Endodermal cell (in vitro differentiated cells): ENCODE data around the gene GPRC5B. TPM values are rescaled to one million over a fixed set of nuclear protein-coding genes. Genes with fewer than 3 reads are reported as not detected.

Experiments
- DNase-seq: peaks from one replicate; pipeline ENCODE4 v3.0.0-alpha.2; 2017
- H3K27ac ChIP-seq: 2 replicates; pipeline ENCODE4 v1.5.1; 2013; ENCODE audit warnings: mild to moderate bottlenecking, low read depth, low read length, moderate library complexity
- H3K27me3 ChIP-seq: 2 replicates; pipeline ENCODE4 v1.6.1; 2013; ENCODE audit warnings: mild to moderate bottlenecking, low read length, moderate library complexity; ENCODE audit not compliant: insufficient read depth, control insufficient read depth, poor library complexity, severe bottlenecking
- H3K36me3 ChIP-seq: 2 replicates; pipeline ENCODE4 v1.7.0; 2013; ENCODE audit warnings: mild to moderate bottlenecking, low read length, moderate library complexity; ENCODE audit not compliant: control insufficient read depth, insufficient read depth
- H3K4me1 ChIP-seq: one replicate; pipeline ENCODE4 v1.7.0; 2013; ENCODE audit warnings: low read length; ENCODE audit not compliant: control insufficient read depth, insufficient read depth
- H3K4me3 ChIP-seq: 2 replicates; pipeline ENCODE4 v1.5.1; 2013; ENCODE audit warnings: mild to moderate bottlenecking, low read length, moderate library complexity
- H3K9ac ChIP-seq: 2 replicates; pipeline ENCODE4 v1.6.1; 2013; ENCODE audit warnings: mild to moderate bottlenecking, low read length, moderate library complexity; ENCODE audit not compliant: poor library complexity, severe bottlenecking; ENCODE audit errors: extremely low read depth
- H3K9me3 ChIP-seq: 2 replicates; pipeline ENCODE4 v1.6.1; 2013; ENCODE audit warnings: mild to moderate bottlenecking, low read length, moderate library complexity; ENCODE audit not compliant: control insufficient read depth
- H3K27ac Mint-ChIP-seq: 2 replicates; pipeline ENCODE4 v1.8.0; 2020; ENCODE audit warnings: mixed read lengths
- H3K27me3 Mint-ChIP-seq: 2 replicates; pipeline ENCODE4 v1.8.0; 2021; ENCODE audit warnings: mild to moderate bottlenecking, mixed read lengths; ENCODE audit not compliant: insufficient read depth
- H3K36me3 Mint-ChIP-seq: 2 replicates; pipeline ENCODE4 v1.8.0; 2020; ENCODE audit warnings: low read depth, mixed read lengths
- H3K4me1 Mint-ChIP-seq: 2 replicates; pipeline ENCODE4 v1.8.0; 2020; ENCODE audit warnings: mixed read lengths
- H3K4me3 Mint-ChIP-seq: 2 replicates; pipeline ENCODE4 v1.8.0; 2020; ENCODE audit warnings: mild to moderate bottlenecking, moderate library complexity, mixed read lengths
- H3K9me3 Mint-ChIP-seq: 2 replicates; pipeline ENCODE4 v1.8.0; 2020; ENCODE audit warnings: mild to moderate bottlenecking, mixed read lengths
- WGBS, 2 experiments: methylation state at CpG; one replicate each; pipeline versions ENCODE4 v1.1.5 to v1.1.7; 2013; ENCODE audit warnings: missing lambda C conversion rate in 2 of 2, mixed read lengths in 1 of 2; ENCODE audit not compliant: insufficient coverage in 1 of 2, insufficient read length in 1 of 2; 5-methylcytosine and 5-hydroxymethylcytosine counted together
- total RNA-seq, 2 donors: library from RNA; stranded (reverse); fragmentation: NEBNext Ultra II Directional in 1 of 2; extraction: Animal tissue kit (Norgen Biotek cat#: 25700) in 1 of 2; gene quantifications; 2 replicates in 1 of 2; 3 replicates in 1 of 2; pipeline ENCODE4 v1.2.1, GENCODE V29; 2021
- TF ChIP-seq, protein P1 (sequence below): fragments of 200-600 bp; sonication (generic); conservative IDR thresholded peaks from 2 replicates; pipeline ENCODE4 v1.5.0; 2021; ENCODE audit warnings: antibody characterized with exemption, mild to moderate bottlenecking

GPRC5B gene
- total RNA-seq, 2 donors from 2014 or later: 39.5 to 49.1 TPM

DNA sequence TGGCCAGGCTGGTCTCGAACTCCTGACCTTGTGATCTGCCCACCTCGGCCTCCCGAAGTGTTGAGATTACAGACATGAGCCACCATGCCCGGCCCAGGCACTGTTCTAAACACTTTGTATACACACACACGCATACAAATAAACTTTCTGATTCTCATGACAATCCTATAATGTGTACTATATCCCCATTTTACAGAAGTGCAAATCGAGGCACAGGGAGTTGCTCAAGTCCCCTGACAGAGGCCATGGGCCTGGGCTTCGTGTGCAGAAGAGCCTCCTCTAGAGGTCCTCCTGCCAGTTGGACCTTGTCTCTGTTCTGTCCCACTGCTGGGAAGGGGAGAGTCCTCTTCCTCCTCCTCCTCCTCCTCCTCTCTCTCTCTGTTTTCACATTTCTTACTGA lies 9.9 kb upstream of the GPRC5B start:
- no peaks in the 10 kb centered on the region for H3K36me3 ChIP-seq
- Mint-ChIP-seq H3K27ac (no peak overlapping the region), H3K27me3 (peaks cover 2% of the 10 kb centered on the region), H3K36me3 (no peaks in the 10 kb centered on the region), H3K9me3 (peaks cover 7% of the 10 kb centered on the region), H3K4me3 (no peak overlapping the region), H3K4me1 (peaks cover 14% of the 10 kb centered on the region)
- no peak overlapping the region for H3K4me3 ChIP-seq
- H3K9me3 ChIP-seq: peaks cover 8% of the 10 kb centered on the region
- WGBS, 2 experiments: 89 to 93% methylated on average over 5 to 7 of the region's 7 CpGs
- no peak overlapping the region for H3K9ac ChIP-seq
- H3K27ac ChIP-seq: no peak overlapping the region
- no peak for DNase-seq
- TF ChIP-seq, protein P1, sequence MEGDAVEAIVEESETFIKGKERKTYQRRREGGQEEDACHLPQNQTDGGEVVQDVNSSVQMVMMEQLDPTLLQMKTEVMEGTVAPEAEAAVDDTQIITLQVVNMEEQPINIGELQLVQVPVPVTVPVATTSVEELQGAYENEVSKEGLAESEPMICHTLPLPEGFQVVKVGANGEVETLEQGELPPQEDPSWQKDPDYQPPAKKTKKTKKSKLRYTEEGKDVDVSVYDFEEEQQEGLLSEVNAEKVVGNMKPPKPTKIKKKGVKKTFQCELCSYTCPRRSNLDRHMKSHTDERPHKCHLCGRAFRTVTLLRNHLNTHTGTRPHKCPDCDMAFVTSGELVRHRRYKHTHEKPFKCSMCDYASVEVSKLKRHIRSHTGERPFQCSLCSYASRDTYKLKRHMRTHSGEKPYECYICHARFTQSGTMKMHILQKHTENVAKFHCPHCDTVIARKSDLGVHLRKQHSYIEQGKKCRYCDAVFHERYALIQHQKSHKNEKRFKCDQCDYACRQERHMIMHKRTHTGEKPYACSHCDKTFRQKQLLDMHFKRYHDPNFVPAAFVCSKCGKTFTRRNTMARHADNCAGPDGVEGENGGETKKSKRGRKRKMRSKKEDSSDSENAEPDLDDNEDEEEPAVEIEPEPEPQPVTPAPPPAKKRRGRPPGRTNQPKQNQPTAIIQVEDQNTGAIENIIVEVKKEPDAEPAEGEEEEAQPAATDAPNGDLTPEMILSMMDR: no peak
- no peaks in the 10 kb centered on the region for H3K27me3 ChIP-seq
- H3K4me1 ChIP-seq: no peaks in the 10 kb centered on the region

DNA sequence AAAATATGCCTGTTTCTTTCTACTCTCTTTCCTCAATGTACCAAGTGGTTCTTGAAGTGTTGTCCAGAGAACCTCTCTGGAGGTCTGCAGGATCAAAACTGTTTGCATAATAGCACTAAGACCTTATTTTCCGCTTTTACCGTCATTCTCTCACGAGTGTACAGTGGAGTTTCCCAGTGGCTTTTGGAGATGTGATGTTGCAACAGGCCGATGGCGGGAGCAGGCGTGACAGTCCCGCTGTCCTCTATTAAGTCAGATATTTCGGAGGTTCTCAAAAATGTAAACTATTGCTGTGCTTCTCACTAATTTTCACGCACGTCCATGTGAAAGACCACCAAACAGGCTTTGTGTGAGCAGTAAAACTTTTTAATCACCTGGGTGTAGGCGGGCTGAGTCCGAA lies 8.3 kb upstream of the GPRC5B start:
- H3K27ac Mint-ChIP-seq: peak overlapping the region; percentile 12
- Histone ChIP-seq H3K27ac (no peak overlapping the region), H3K4me3 (no peak overlapping the region), H3K27me3 (no peaks in the 10 kb centered on the region), H3K4me1 (no peaks in the 10 kb centered on the region), H3K9me3 (peaks cover 8% of the 10 kb centered on the region), H3K36me3 (no peaks in the 10 kb centered on the region), H3K9ac (no peak overlapping the region)
- TF ChIP-seq, protein P1: no peak
- WGBS, 2 experiments: 92 to 96% methylated on average over 11 to 12 of the region's 12 CpGs
- H3K9me3 Mint-ChIP-seq: peaks cover 7% of the 10 kb centered on the region
- no peaks in the 10 kb centered on the region for H3K27me3 Mint-ChIP-seq
- H3K36me3 Mint-ChIP-seq: no peaks in the 10 kb centered on the region
- DNase-seq: no peak
- H3K4me3 Mint-ChIP-seq: no peak overlapping the region
- peaks cover 10% of the 10 kb centered on the region for H3K4me1 Mint-ChIP-seq

DNA sequence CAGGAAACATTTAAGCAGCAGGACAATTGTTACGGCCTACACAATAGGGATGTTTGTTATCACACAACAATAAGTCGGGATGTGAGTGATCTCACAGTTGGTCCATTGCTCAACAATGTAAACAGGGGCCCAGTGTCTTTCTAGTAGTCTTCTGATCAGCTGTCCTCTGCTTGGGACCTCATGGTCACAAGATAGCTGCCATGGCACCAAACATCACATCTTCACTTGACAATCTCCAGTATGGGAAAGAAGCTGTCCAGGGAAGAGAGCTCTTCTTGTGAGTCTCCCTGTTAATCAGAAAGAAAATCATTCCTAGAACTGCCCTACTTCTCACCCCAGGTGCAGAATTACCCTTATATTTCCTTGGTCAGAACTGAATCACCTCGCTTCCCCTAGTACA lies 6.3 kb upstream of the GPRC5B start:
- peaks cover 10% of the 10 kb centered on the region for H3K4me1 Mint-ChIP-seq
- Histone ChIP-seq H3K4me3 (no peak overlapping the region), H3K27ac (no peak overlapping the region), H3K4me1 (no peaks in the 10 kb centered on the region), H3K9ac (no peak overlapping the region), H3K36me3 (no peaks in the 10 kb centered on the region), H3K9me3 (peaks cover 8% of the 10 kb centered on the region), H3K27me3 (no peaks in the 10 kb centered on the region)
- 92 to 93% methylated on average over 3 of the region's 3 CpGs for WGBS, 2 experiments
- H3K27me3 Mint-ChIP-seq: peaks cover 9% of the 10 kb centered on the region
- no peaks in the 10 kb centered on the region for H3K36me3 Mint-ChIP-seq
- TF ChIP-seq, protein P1: no peak
- H3K9me3 Mint-ChIP-seq: peaks cover 7% of the 10 kb centered on the region
- H3K27ac Mint-ChIP-seq: no peak overlapping the region
- H3K4me3 Mint-ChIP-seq: no peak overlapping the region
- DNase-seq: no peak
